Measurements from ENCODE around the gene LGALS7. TPM values are rescaled to one million over a fixed set of nuclear protein-coding genes. Genes with fewer than 3 reads are reported as not detected.
A peak's percentile ranks its signal among the peaks of the same experiment; 100 is the strongest.

LGALS7 gene
- total RNA-seq, 1 donor, result not detected

- Histone ChIP-seq H3K4me3 (ENCODE audit: insufficient read depth, low read length) (no peak overlapping the region), H3K27ac (ENCODE audit: low read depth, low read length) (no peak overlapping the region), H3K4me2 (ENCODE audit: insufficient read depth, low read length) (no peak overlapping the region), H2AFZ (ENCODE audit: low read length) (no peak overlapping the region), H3K27me3 (ENCODE audit: insufficient read depth, low read length) (no peaks in the 10 kb centered on the region), H3K79me2 (ENCODE audit: insufficient read depth, low read length) (peaks cover 7% of the 10 kb centered on the region), H4K20me1 (ENCODE audit: insufficient read depth, low read length) (peaks cover 13% of the 10 kb centered on the region), H3K9me3 (ENCODE audit: low read depth, low read length) (no peaks in the 10 kb centered on the region), H3K4me1 (ENCODE audit: insufficient read depth, low read length) (peaks cover 3% of the 10 kb centered on the region), H3K36me3 (ENCODE audit: insufficient read depth, low read length) (peaks cover 63% of the 10 kb centered on the region)
- TF ChIP-seq CTCF (IDR thresholded peaks at IDR 0.05; ENCODE audit: extremely low read depth, low read depth, low read length), result no peak
- DNase-seq (ENCODE audit: insufficient read length, low spot score, missing footprints), result peak; percentile 57
Observed at GRCh38 chr19:38730731-38731589, 42.4 kb downstream of the LGALS7 start.

GRCh38 chr19:38730470-38730730 lies 42.9 kb downstream of the LGALS7 start:
- H3K36me3 ChIP-seq (ENCODE audit: insufficient read depth, low read length), result peaks cover 68% of the 10 kb centered on the region
- H3K9me3 ChIP-seq (ENCODE audit: low read depth, low read length), result no peaks in the 10 kb centered on the region
- no peak for TF ChIP-seq CTCF (IDR thresholded peaks at IDR 0.05; ENCODE audit: extremely low read depth, low read depth, low read length)
- peaks cover 3% of the 10 kb centered on the region for H3K4me1 ChIP-seq (ENCODE audit: insufficient read depth, low read length)
- peaks cover 7% of the 10 kb centered on the region for H3K79me2 ChIP-seq (ENCODE audit: insufficient read depth, low read length)
- H3K27ac ChIP-seq (ENCODE audit: low read depth, low read length), result no peak overlapping the region
- no peak overlapping the region for H2AFZ ChIP-seq (ENCODE audit: low read length)
- H3K4me2 ChIP-seq (ENCODE audit: insufficient read depth, low read length), result no peak overlapping the region
- DNase-seq (ENCODE audit: insufficient read length, low spot score, missing footprints), result peak; percentile 68
- no peak overlapping the region for H3K4me3 ChIP-seq (ENCODE audit: insufficient read depth, low read length)
- no peaks in the 10 kb centered on the region for H3K27me3 ChIP-seq (ENCODE audit: insufficient read depth, low read length)
- H4K20me1 ChIP-seq (ENCODE audit: insufficient read depth, low read length), result peaks cover 13% of the 10 kb centered on the region

- TF ChIP-seq CTCF (IDR thresholded peaks at IDR 0.05; ENCODE audit: extremely low read depth, low read depth, low read length), result peak; percentile 75
- peaks cover 12% of the 10 kb centered on the region for H4K20me1 ChIP-seq (ENCODE audit: insufficient read depth, low read length)
- no peak overlapping the region for H3K4me3 ChIP-seq (ENCODE audit: insufficient read depth, low read length)
- no peak overlapping the region for H3K27ac ChIP-seq (ENCODE audit: low read depth, low read length)
- peaks cover 3% of the 10 kb centered on the region for H3K4me1 ChIP-seq (ENCODE audit: insufficient read depth, low read length)
- H3K9me3 ChIP-seq (ENCODE audit: low read depth, low read length), result no peaks in the 10 kb centered on the region
- H3K79me2 ChIP-seq (ENCODE audit: insufficient read depth, low read length), result peaks cover 10% of the 10 kb centered on the region
- no peak overlapping the region for H2AFZ ChIP-seq (ENCODE audit: low read length)
- H3K27me3 ChIP-seq (ENCODE audit: insufficient read depth, low read length), result no peaks in the 10 kb centered on the region
- H3K4me2 ChIP-seq (ENCODE audit: insufficient read depth, low read length), result no peak overlapping the region
- H3K36me3 ChIP-seq (ENCODE audit: insufficient read depth, low read length), result peaks cover 74% of the 10 kb centered on the region
- peak; percentile 95 for DNase-seq (ENCODE audit: insufficient read length, low spot score, missing footprints)
Observed at GRCh38 chr19:38729653-38730469, 43.5 kb downstream of the LGALS7 start.
